HepG2 (cell line): ENCODE results near the gene FANCE.
A peak's percentile ranks its signal among the peaks of the same experiment; 100 is the strongest.

Experiments
- GTF2F1 ChIP-seq: fragments of 150-350 bp; IDR thresholded peaks from 2 replicates; pipeline ENCODE4 v1.6.1; 2014; ENCODE audit warnings: low read length
- HMG20A ChIP-seq: IDR thresholded peaks from 2 replicates; pipeline ENCODE4 v1.6.1; 2016; ENCODE audit warnings: borderline replicate concordance
- IRX3 ChIP-seq: sonication (generic); formaldehyde crosslinking; IDR thresholded peaks from 2 replicates; pipeline ENCODE4 v1.8.1; 2023; ENCODE audit warnings: mild to moderate bottlenecking, low read depth, missing genetic modification reagents, borderline replicate concordance
- JUND ChIP-seq: sonication (generic); formaldehyde crosslinking; IDR thresholded peaks from 2 replicates; pipeline ENCODE4 v1.8.0; 2022; ENCODE audit warnings: mild to moderate bottlenecking, missing genetic modification reagents
- POLR2AphosphoS5 ChIP-seq: IDR thresholded peaks from 2 replicates; pipeline ENCODE4 v1.6.1; 2012; ENCODE audit warnings: low read depth, low read length
- SMAD3 ChIP-seq: sonication (generic); formaldehyde crosslinking; IDR thresholded peaks from 2 replicates; pipeline ENCODE4 v1.4.0; 2020; ENCODE audit warnings: missing genetic modification reagents
- SRF ChIP-seq: IDR thresholded peaks from 2 replicates; pipeline ENCODE4 v1.6.1; 2011; ENCODE audit warnings: mild to moderate bottlenecking, low read depth, low read length, moderate library complexity
- ZNF292 ChIP-seq: sonication (generic); formaldehyde crosslinking; IDR thresholded peaks from 2 replicates; pipeline ENCODE4 v1.8.1; 2022; ENCODE audit warnings: mild to moderate bottlenecking, low read depth, missing genetic modification reagents, borderline replicate concordance
- ZNF543 ChIP-seq: sonication (generic); formaldehyde crosslinking; IDR thresholded peaks from 2 replicates; pipeline ENCODE4 v1.4.0; 2020; ENCODE audit warnings: mild to moderate bottlenecking, missing genetic modification reagents

DNA sequence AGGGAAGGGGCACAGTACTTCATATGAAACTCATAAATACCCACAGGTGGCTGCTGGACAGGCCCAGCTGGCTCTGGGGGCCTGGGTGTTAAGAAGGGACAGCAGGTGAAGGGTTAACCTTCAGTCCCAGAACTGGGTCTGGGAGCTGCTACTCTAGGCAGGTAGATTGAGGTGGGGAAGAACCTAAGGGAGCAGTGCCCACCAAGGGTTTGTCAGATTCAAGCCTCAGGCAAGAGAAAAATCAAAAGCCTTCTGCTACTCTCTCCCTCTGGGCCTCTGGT lies 21.7 kb downstream of the FANCE start:
- TF ChIP-seq HMG20A (CRISPR knock-in tag), result no peak
- peak; percentile 22; the same call in 1 of the 2 replicates for TF ChIP-seq POLR2AphosphoS5
- no peak for TF ChIP-seq ZNF292
- TF ChIP-seq IRX3 (CRISPR knock-in tag), result no peak
- TF ChIP-seq ZNF543, result no peak
- no peak for TF ChIP-seq SRF
- TF ChIP-seq GTF2F1, result no peak
- no peak for TF ChIP-seq JUND (CRISPR knock-in tag)
- no peak for TF ChIP-seq SMAD3
